GM12864 (cell line): Measurements from ENCODE around the gene VSIG8.
A peak's percentile ranks its signal among the peaks of the same experiment; 100 is the strongest.

ENCODE experiments used
- DNase-seq: peaks from one replicate; pipeline ENCODE4 v3.0.0-alpha.2; 2011; ENCODE audit warnings: low read depth
- H3K4me3 ChIP-seq: 2 replicates; pipeline ENCODE4 v1.5.1; 2011; ENCODE audit warnings: mild to moderate bottlenecking, low read depth, low read length, control low read depth
- CTCF ChIP-seq: IDR thresholded peaks from 2 replicates; pipeline ENCODE4 v1.5.1; 2011; ENCODE audit warnings: low read depth, mild to moderate bottlenecking, moderate library complexity, low read length, control low read depth, inconsistent platforms; ENCODE audit errors: missing control alignments

VSIG8 gene

GRCh38 chr1:159857889-159858288 lies 4.6 kb downstream of the VSIG8 start:
- DNase-seq: no peak
- no peak for TF ChIP-seq CTCF
- no peak overlapping the region for H3K4me3 ChIP-seq

- H3K4me3 ChIP-seq: no peak overlapping the region
- no peak for TF ChIP-seq CTCF
- DNase-seq: no peak
Measured at GRCh38 chr1:159856576-159856975, 5.9 kb downstream of the VSIG8 start.

- no peak overlapping the region for H3K4me3 ChIP-seq
- TF ChIP-seq CTCF: no peak
- no peak for DNase-seq
Measured at GRCh38 chr1:159855709-159856108, 6.7 kb downstream of the VSIG8 start.

GRCh38 chr1:159854693-159855192 lies 7.7 kb downstream of the VSIG8 start:
- H3K4me3 ChIP-seq: peak overlapping the region; percentile 37
- DNase-seq: no peak
- TF ChIP-seq CTCF: no peak

- no peak for DNase-seq
Measured at GRCh38 chr1:159854116-159854692, 8.3 kb downstream of the VSIG8 start.

GRCh38 chr1:159853417-159854115 lies 8.9 kb downstream of the VSIG8 start:
- no peak for TF ChIP-seq CTCF
- H3K4me3 ChIP-seq: no peak overlapping the region
- DNase-seq: no peak

More at GRCh38 chr1:159854116-159854692, 8.3 kb downstream of the VSIG8 start:
- no peak for TF ChIP-seq CTCF
- peak overlapping the region; percentile 37 for H3K4me3 ChIP-seq
